ENCODE results near the gene RPS6KL1.
A peak's percentile ranks its signal among the peaks of the same experiment; 100 is the strongest.

RPS6KL1 gene, protein sequence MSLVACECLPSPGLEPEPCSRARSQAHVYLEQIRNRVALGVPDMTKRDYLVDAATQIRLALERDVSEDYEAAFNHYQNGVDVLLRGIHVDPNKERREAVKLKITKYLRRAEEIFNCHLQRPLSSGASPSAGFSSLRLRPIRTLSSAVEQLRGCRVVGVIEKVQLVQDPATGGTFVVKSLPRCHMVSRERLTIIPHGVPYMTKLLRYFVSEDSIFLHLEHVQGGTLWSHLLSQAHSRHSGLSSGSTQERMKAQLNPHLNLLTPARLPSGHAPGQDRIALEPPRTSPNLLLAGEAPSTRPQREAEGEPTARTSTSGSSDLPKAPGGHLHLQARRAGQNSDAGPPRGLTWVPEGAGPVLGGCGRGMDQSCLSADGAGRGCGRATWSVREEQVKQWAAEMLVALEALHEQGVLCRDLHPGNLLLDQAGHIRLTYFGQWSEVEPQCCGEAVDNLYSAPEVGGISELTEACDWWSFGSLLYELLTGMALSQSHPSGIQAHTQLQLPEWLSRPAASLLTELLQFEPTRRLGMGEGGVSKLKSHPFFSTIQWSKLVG

DNA sequence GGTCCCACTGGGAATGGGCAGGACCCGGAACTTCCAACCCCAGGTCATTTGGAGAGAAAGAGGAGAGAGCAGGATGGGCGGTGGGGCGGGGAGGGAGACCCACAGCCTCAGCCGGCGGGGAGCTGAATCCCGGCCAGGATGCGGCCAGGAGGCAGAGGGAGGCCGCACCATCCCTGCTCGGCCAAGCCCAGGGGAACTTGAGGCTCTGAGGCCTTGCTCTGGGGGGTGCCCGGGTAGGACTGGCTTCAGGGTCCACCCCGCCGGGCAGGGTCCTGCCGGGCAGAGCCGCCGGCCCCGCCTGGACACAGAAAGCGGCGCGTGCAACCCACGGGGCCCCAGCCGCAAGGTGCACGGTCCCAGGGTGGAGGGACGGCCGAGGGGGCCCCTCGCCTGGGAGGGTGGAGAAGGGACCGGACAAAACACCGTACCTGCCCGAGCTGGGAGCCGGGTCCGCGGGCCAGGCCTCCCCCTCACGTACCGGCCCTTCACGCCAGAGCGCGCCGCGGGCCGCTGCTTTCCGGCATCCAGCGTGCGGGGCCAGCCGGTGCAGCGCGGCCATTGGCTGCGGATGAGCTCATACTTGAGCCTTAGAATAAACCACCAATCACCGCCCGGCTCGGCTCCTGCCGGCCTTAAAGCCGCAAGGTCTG, at the start of gene RPS6KL1:
TSS of gene RPS6KL1 (minus strand) at position 509 of the 650 bp plus-strand sequence. CDS start 1,719 bp downstream, outside the sequence.
- H3K9me3 ChIP-seq (replicated peaks; ENCODE audit: insufficient read depth, low read length) = no peaks in the 10 kb centered on the region
- peak within 1 kb of the TSS; percentile 80 for H2AFZ ChIP-seq (ENCODE audit: low read length)
- H4K20me1 ChIP-seq (ENCODE audit: insufficient read depth, low read length) = no peaks in the 10 kb centered on the region
- TF ChIP-seq CTCF (IDR thresholded peaks at IDR 0.05; ENCODE audit: low read length) (no peak), EZH2 (optimal IDR thresholded peaks at IDR 0.05; ENCODE audit: low read depth, low read length) (no peak), EZH2phosphoT487 (IDR thresholded peaks at IDR 0.05; ENCODE audit: low read length) (no peak)
- H3K79me2 ChIP-seq (ENCODE audit: low read length) = no peaks in the 10 kb centered on the region
- H3K36me3 ChIP-seq (replicated peaks; ENCODE audit: insufficient read depth, low read length) = no peaks in the 10 kb centered on the region
- H3F3A ChIP-seq (ENCODE audit: insufficient read depth, low read length) = no peaks in the 10 kb centered on the region
- peak within 1 kb of the TSS; percentile 74 for H3K4me3 ChIP-seq (ENCODE audit: low read length)
- H3K27me3 ChIP-seq (replicated peaks; ENCODE audit: insufficient read depth, low read length) = no peaks in the 10 kb centered on the region
- H3K27ac ChIP-seq (ENCODE audit: low read length) = no peak within 1 kb of the TSS
- peak within 1 kb of the TSS; percentile 70 for H3K4me2 ChIP-seq (ENCODE audit: low read depth, low read length)
- H3K4me1 ChIP-seq (ENCODE audit: low read length) = no peaks in the 10 kb centered on the region
- peak; percentile 76 for DNase-seq
- H3K9ac ChIP-seq (ENCODE audit: low read length) = peak within 1 kb of the TSS; percentile 72
- H3K9me2 ChIP-seq (replicated peaks; ENCODE audit: insufficient read depth, low read length) = no peaks in the 10 kb centered on the region

DNA sequence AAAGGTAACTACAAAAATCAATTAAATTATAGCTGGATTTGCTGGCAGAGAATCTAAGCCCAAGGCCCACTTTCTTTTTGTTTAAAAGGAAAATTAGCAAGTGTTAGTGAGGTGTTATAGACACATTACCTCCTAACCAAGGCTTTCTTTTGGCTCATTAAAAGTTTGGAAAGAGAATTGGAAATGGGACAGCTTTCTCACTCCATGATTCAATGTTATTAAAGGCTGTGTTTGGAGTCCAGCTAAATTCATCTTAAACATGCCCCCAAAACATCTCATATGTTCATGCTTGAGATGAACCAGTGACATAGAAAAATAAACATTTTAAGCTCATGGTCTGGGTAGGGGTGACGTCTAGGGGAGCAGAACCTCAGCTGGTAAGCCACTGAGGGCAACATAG, 45.8 kb upstream of the RPS6KL1 start:
- Histone ChIP-seq H3K4me2 (ENCODE audit: low read depth, low read length) (no peak overlapping the region), H3K4me1 (ENCODE audit: low read length) (no peaks in the 10 kb centered on the region), H3K9me3 (replicated peaks; ENCODE audit: insufficient read depth, low read length) (no peaks in the 10 kb centered on the region), H4K20me1 (ENCODE audit: insufficient read depth, low read length) (no peaks in the 10 kb centered on the region), H3F3A (ENCODE audit: insufficient read depth, low read length) (no peaks in the 10 kb centered on the region), H3K9ac (ENCODE audit: low read length) (no peak overlapping the region), H3K4me3 (ENCODE audit: low read length) (no peak overlapping the region), H3K9me2 (replicated peaks; ENCODE audit: insufficient read depth, low read length) (no peaks in the 10 kb centered on the region), H3K79me2 (ENCODE audit: low read length) (no peaks in the 10 kb centered on the region), H3K36me3 (replicated peaks; ENCODE audit: insufficient read depth, low read length) (no peaks in the 10 kb centered on the region), H3K27ac (ENCODE audit: low read length) (no peak overlapping the region), H3K27me3 (replicated peaks; ENCODE audit: insufficient read depth, low read length) (no peaks in the 10 kb centered on the region), H2AFZ (ENCODE audit: low read length) (no peak overlapping the region)
- TF ChIP-seq CTCF (IDR thresholded peaks at IDR 0.05; ENCODE audit: low read length) = no peak
- TF ChIP-seq EZH2 (optimal IDR thresholded peaks at IDR 0.05; ENCODE audit: low read depth, low read length) = no peak
- TF ChIP-seq EZH2phosphoT487 (IDR thresholded peaks at IDR 0.05; ENCODE audit: low read length) = no peak
- DNase-seq = no peak

- no peak overlapping the region for H3K4me2 ChIP-seq (ENCODE audit: low read depth, low read length)
- H3K9ac ChIP-seq (ENCODE audit: low read length) = no peak overlapping the region
Measured at GRCh38 chr14:74965486-74966153, 42.6 kb upstream of the RPS6KL1 start.

More at GRCh38 chr14:74965486-74966153, 42.6 kb upstream of the RPS6KL1 start:
- no peak overlapping the region for H3K4me3 ChIP-seq (ENCODE audit: low read length)
- no peaks in the 10 kb centered on the region for H3K79me2 ChIP-seq (ENCODE audit: low read length)
- no peaks in the 10 kb centered on the region for H4K20me1 ChIP-seq (ENCODE audit: insufficient read depth, low read length)
- no peak overlapping the region for H3K27ac ChIP-seq (ENCODE audit: low read length)
- H3K27me3 ChIP-seq (replicated peaks; ENCODE audit: insufficient read depth, low read length) = no peaks in the 10 kb centered on the region
- no peak overlapping the region for H2AFZ ChIP-seq (ENCODE audit: low read length)
- no peaks in the 10 kb centered on the region for H3K9me2 ChIP-seq (replicated peaks; ENCODE audit: insufficient read depth, low read length)
- H3K36me3 ChIP-seq (replicated peaks; ENCODE audit: insufficient read depth, low read length) = no peaks in the 10 kb centered on the region
- TF ChIP-seq EZH2 (optimal IDR thresholded peaks at IDR 0.05; ENCODE audit: low read depth, low read length) = no peak
- no peak for TF ChIP-seq EZH2phosphoT487 (IDR thresholded peaks at IDR 0.05; ENCODE audit: low read length)
- TF ChIP-seq CTCF (IDR thresholded peaks at IDR 0.05; ENCODE audit: low read length) = no peak
- no peak for DNase-seq
- H3F3A ChIP-seq (ENCODE audit: insufficient read depth, low read length) = no peaks in the 10 kb centered on the region
- no peaks in the 10 kb centered on the region for H3K9me3 ChIP-seq (replicated peaks; ENCODE audit: insufficient read depth, low read length)
- no peaks in the 10 kb centered on the region for H3K4me1 ChIP-seq (ENCODE audit: low read length)
